GM18861 (cell line): Measurements from ENCODE around the gene PCDHGA5.
"Not testable (repeated sequence)": the region's sequence is repeated elsewhere in the genome, so short reads cannot be mapped to it uniquely, and the experiment has no call there.

Source experiments
- ATAC-seq: cut with Tn5 transposase; IDR thresholded peaks from one replicate; pipeline ENCODE4 v1.9.1; 2021; ENCODE audit not compliant: unreplicated experiment

PCDHGA5 gene

DNA sequence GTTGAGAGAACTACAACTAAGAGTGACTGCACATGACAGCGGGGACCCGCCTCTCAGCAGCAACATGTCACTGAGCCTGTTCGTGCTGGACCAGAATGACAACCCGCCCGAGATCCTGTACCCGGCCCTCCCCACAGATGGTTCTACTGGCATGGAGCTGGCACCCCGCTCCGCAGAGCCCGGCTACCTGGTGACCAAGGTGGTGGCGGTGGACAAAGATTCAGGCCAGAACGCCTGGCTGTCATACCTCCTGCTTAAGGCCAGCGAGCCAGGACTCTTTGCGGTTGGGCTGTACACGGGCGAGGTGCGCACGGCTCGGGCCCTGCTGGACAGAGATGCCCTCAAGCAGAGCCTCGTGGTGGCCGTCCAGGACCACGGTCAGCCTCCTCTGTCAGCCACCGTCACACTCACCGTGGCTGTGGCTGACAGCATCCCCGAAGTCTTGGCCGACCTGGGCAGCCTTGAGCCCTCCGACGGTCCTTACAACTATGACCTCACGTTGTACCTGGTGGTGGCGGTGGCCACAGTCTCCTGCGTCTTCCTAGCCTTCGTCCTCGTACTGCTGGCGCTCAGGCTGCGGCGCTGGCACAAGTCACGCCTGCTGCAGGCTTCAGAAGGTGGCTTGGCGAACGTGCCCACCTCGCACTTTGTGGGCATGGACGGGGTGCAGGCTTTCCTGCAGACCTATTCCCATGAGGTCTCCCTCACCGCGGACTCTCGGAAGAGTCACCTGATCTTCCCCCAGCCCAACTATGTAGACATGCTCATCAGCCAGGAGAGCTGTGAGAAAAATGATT, 20.7 kb downstream of the PCDHGA5 start:
- ATAC-seq, result no peak

DNA sequence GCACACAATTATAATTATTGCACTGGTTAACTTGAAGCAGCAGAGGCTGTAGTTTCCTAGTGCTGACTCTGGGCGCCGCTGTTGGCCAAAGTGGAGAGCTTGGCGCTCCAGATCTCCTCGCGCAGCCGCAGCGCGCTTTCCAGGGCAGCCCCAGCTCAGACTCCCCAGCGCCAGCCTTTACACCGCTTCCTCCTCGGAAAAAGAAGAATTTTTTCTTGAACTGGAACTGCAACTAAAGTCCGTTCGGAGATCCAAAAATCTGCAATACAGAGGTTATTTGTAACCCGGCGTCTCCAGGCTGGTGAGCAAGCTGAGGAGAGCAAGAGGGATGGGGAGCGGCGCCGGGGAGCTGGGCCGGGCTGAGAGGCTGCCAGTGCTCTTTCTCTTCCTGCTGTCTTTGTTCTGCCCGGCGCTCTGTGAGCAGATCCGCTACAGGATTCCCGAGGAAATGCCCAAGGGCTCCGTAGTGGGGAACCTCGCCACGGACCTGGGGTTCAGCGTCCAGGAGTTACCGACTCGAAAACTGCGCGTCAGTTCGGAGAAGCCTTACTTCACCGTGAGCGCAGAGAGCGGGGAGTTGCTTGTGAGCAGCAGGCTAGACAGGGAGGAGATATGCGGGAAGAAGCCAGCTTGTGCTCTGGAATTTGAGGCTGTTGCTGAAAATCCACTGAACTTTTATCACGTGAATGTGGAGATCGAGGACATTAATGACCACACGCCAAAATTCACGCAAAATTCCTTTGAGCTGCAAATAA, 23.8 kb downstream of the PCDHGA5 start, which contains the start of gene PCDHGB4:
Gene PCDHGB4, plus strand, starts transcription at position 142 of the 755 bp plus-strand sequence. Its CDS starts 187 bp downstream, at position 329.
- not testable (repeated sequence) for ATAC-seq

DNA sequence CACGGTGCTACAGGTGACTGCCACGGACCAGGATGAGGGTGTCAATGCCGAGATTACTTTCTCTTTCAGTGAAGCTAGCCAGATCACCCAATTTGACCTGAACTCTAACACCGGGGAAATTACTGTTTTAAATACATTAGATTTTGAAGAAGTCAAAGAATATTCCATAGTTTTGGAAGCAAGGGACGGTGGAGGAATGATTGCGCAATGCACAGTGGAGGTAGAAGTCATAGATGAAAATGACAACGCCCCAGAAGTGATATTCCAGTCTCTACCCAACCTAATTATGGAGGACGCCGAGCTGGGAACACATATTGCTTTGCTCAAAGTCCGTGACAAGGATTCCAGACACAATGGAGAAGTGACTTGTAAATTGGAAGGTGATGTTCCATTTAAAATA, 24.7 kb downstream of the PCDHGA5 start:
- ATAC-seq, result no peak

DNA sequence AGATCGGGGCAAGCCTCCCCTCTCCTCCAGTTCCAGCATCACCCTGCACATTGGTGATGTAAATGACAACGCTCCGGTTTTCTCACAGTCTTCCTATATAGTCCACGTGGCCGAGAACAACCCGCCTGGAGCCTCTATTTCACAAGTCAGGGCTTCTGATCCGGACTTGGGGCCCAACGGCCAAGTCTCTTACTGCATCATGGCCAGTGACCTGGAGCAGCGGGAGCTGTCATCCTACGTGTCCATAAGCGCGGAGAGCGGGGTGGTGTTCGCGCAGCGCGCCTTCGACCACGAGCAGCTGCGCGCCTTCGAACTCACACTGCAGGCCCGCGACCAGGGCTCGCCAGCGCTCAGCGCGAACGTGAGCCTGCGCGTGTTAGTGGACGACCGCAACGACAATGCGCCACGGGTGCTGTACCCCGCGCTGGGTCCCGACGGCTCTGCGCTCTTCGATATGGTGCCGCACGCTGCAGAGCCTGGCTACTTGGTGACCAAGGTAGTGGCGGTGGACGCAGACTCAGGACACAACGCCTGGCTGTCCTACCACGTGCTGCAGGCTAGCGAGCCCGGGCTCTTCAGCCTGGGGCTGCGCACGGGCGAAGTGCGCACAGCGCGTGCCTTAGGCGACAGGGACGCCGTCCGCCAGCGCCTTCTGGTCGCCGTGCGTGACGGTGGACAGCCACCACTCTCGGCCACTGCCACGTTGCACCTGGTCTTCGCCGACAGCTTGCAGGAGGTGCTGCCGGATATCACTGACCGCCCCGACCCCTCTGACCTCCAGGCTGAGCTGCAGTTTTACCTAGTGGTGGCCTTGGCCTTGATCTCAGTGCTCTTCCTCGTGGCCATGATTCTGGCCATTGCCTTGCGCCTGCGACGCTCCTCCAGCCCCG, 25.4 kb downstream of the PCDHGA5 start:
- no peak for ATAC-seq

DNA sequence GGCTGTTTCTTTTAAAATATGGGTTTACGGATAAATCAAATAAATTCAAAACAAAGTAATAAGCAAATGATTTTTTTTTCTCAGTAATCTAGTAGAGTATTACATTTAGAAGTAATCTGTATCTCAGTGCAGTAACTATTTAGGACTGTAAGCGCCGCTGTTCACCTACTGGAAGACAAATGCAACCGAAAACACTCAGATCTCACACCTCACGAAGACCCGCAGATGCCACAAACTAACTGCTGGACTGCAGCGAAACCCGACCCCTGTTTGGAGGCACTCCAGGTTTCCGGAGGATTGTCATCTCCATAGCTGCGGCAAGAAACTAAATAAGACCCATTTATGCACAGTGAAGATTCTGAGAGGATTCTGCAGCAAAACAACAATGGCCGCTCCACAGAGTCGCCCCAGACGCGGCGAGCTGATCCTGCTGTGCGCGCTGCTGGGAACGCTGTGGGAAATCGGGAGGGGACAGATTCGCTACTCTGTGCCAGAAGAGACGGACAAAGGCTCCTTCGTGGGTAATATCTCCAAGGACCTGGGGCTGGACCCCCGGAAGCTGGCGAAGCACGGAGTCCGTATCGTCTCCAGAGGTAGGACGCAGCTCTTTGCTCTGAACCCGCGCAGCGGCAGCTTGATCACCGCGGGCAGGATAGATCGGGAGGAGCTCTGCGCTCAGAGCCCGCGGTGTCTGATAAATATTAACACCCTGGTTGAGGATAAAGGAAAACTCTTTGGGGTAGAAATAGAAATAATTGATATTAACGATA, 28.7 kb downstream of the PCDHGA5 start, which contains the start of gene PCDHGA8:
Gene PCDHGA8, plus strand, starts transcription at position 205 of the 770 bp plus-strand sequence. Its CDS starts 181 bp downstream, at position 386.
- no peak for ATAC-seq

DNA sequence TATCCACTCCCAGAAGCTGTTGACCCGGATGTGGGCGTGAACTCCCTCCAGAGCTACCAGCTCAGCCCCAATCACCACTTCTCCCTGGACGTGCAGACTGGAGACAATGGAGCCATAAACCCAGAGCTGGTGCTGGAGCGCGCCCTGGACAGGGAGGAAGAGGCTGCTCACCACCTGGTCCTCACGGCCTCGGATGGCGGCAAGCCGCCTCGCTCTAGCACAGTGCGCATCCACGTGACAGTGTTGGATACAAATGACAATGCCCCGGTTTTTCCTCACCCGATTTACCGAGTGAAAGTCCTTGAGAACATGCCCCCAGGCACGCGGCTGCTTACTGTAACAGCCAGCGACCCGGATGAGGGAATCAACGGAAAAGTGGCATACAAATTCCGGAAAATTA, 29.3 kb downstream of the PCDHGA5 start:
- ATAC-seq, result no peak

DNA sequence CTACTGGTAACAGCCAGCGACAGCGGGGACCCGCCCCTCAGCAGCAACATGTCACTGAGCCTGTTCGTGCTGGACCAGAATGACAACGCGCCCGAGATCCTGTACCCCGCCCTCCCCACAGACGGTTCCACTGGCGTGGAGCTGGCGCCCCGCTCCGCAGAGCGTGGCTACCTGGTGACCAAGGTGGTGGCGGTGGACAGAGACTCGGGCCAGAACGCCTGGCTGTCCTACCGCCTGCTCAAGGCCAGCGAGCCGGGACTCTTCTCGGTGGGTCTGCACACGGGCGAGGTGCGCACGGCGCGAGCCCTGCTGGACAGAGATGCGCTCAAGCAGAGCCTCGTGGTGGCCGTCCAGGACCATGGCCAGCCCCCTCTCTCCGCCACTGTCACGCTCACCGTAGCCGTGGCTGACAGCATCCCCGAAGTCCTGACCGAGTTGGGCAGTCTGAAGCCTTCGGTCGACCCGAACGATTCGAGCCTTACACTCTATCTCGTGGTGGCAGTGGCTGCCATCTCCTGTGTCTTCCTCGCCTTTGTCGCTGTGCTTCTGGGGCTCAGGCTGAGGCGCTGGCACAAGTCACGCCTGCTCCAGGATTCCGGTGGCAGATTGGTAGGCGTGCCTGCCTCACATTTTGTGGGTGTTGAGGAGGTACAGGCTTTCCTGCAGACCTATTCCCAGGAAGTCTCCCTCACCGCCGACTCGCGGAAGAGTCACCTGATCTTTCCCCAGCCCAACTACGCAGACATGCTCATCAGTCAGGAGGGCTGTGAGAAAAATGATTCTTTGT, 30.6 kb downstream of the PCDHGA5 start:
- ATAC-seq, result not testable (repeated sequence)

DNA sequence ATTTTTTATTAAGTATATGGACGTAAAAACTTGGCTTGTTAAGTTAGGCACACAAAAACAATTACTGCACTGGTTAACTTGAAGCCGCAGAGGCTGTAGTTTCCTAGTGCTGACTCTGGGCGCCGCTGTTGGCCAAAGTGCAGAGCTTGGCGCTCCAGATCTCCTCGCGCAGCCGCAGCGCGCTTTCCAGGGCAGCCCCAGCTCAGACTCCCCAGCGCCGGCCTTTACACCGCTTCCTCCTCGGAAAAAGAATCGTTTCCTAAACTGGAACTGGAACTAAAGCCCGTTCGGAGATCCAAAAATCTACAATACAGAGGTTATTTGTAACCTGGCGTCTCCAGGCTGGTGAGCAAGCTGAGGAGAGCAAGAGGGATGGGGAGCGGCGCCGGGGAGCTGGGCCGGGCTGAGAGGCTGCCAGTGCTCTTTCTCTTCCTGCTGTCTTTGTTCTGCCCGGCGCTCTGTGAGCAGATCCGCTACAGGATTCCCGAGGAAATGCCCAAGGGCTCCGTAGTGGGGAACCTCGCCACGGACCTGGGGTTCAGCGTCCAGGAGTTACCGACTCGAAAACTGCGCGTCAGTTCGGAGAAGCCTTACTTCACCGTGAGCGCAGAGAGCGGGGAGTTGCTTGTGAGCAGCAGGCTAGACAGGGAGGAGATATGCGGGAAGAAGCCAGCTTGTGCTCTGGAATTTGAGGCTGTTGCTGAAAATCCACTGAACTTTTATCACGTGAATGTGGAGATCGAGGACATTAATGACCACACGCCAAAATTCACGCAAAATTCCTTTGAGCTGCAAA, 34.0 kb downstream of the PCDHGA5 start, which contains the start of gene PCDHGB5:
Gene PCDHGB5, plus strand, starts transcription at position 192 of the 796 bp plus-strand sequence. Its CDS starts 181 bp downstream, at position 373.
- not testable (repeated sequence) for ATAC-seq

DNA sequence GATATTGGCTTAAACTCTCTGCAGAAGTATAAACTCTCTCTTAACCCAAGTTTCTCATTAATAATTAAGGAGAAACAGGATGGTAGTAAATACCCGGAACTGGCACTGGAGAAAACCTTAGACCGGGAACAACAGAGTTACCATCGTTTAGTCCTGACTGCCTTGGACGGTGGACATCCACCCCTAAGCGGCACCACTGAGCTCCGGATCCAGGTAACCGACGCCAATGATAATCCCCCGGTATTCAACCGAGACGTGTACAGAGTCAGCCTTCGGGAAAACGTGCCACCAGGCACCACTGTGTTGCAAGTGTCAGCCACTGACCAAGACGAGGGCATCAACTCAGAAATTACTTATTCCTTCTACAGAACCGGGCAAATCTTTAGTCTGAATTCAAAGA, 34.6 kb downstream of the PCDHGA5 start:
- ATAC-seq, result no peak

DNA sequence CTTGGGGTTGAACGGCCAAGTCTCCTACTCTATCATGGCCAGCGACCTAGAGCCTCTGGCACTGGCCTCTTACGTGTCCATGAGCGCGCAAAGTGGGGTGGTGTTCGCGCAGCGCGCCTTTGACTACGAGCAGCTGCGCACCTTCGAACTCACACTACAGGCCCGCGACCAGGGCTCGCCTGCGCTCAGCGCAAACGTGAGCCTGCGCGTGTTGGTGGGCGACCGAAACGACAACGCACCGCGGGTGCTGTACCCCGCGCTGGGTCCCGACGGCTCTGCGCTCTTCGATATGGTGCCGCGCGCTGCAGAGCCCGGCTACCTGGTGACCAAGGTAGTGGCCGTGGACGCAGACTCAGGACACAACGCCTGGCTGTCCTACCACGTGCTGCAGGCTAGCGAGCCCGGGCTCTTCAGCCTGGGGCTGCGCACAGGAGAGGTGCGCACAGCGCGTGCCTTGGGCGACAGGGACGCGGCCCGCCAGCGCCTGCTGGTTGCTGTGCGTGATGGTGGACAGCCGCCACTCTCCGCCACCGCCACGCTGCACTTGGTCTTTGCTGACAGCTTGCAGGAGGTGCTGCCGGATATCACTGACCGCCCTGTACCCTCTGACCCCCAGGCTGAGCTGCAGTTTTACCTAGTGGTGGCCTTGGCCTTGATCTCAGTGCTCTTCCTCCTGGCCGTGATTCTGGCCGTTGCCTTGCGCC, 35.7 kb downstream of the PCDHGA5 start:
- ATAC-seq, result no peak

DNA sequence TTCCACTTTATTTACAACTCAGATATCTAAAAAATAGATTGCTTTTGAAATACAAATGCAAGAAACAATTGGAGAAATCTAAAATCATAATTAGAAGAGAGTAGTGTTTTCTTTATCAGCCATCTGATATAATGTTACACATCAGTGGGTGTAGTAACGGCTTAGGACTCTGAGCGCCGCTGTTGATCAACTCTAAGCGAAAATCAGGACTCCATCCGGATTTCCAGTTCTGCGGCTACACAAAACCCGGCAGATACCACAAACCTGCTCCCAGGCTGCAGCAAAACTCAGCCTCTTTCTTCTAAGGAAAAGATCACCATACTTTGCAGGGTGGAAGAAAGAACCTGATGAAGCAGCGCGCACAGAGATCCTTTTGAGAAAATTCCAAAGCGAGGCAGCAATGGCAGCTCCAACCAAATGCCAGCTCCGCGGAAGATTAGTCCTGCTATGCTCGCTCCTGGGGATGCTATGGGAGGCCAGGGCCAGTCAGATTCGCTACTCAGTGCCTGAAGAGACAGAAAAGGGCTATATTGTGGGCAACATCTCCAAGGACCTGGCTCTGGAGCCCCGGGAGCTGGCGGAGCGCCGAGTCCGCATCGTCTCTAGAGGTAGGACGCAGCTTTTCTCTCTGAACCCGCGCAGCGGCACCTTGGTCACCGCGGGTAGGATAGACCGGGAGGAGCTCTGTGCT, 38.7 kb downstream of the PCDHGA5 start, which contains the start of gene PCDHGA9:
Gene PCDHGA9, plus strand, starts transcription at position 226 of the 691 bp plus-strand sequence. Its CDS starts 175 bp downstream, at position 401.
- no peak for ATAC-seq

DNA sequence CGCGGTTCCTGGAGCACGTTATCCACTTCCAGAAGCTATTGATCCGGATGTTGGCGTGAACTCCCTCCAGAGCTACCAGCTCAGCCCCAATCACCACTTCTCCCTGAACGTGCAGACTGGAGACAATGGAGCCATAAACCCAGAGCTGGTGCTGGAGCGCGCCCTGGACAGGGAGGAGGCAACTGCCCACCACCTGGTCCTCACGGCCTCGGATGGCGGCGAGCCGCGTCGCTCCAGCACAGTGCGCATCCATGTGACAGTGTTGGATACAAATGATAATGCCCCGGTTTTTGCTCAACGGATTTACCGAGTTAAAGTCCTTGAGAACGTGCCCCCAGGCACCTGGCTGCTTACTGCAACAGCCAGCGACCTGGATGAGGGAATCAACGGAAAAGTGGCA, 39.4 kb downstream of the PCDHGA5 start:
- ATAC-seq, result no peak

DNA sequence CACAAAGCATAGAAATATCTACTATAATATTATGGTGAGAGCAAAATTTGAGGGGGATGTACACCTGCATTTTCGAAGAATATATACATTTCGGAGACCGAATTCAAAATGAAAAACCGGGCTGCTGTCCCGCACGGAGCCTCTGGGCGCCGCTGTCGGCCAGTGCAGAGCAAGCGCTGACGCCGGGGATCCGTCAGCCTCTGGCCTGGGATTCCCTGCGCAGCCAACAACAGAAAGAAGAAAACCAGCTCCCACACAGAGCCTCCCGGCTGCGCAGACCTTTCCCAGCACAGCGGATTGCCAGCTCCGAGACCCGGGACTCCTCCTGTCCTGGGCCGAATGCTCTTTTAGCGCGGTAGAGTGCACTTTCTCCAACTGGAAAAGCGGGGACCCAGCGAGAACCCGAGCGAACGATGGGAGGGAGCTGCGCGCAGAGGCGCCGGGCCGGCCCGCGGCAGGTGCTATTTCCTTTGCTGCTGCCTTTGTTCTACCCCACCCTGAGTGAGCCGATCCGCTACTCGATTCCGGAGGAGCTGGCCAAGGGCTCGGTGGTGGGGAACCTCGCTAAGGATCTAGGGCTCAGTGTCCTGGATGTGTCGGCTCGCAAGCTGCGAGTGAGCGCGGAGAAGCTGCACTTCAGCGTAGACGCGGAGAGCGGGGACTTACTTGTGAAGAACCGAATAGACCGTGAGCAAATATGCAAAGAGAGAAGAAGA, 44.0 kb downstream of the PCDHGA5 start, which contains the start of gene PCDHGB6:
Gene PCDHGB6, plus strand, starts transcription at position 232 of the 716 bp plus-strand sequence. Its CDS starts 182 bp downstream, at position 414.
- ATAC-seq, result peak; percentile 40

DNA sequence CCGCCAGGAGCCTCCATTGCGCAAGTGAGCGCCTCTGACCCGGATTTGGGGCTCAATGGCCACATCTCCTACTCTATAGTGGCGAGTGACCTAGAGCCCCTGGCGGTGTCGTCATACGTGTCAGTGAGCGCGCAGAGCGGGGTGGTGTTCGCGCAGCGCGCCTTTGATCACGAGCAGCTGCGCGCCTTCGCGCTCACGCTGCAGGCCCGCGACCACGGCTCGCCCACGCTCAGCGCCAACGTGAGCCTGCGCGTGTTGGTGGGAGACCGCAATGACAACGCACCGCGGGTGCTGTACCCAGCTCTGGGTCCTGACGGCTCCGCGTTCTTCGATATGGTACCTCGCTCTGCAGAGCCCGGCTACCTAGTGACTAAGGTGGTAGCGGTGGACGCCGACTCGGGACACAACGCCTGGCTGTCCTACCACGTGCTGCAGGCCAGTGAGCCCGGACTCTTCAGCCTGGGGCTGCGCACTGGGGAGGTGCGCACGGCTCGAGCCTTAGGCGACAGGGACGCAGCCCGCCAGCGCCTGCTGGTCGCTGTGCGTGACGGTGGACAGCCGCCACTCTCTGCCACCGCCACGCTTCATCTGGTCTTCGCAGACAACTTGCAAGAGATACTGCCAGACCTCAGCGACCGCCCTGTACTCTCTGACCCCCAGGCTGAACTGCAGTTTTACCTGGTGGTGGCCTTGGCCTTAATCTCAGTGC, 45.8 kb downstream of the PCDHGA5 start:
- no peak for ATAC-seq

DNA sequence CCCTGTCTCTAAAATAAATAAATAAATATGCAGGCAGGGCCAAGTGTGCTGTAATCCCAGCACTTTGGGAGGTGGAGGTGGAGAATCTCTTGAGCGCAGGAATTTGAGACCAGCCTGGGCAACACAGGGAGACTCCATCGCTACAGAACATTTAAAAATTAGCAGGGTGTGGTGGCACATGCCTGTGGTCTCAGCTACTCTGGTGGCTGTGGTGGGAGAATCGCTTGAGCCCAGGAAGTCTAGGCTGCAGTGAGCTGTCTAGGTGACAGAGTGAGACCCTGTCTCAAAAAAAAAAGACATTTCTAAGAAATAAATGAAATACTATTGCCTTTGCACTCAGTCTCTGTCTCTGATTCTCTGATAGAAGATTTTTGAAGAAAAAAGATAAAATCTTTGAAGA, 47.6 kb downstream of the PCDHGA5 start:
- ATAC-seq, result no peak
